Psoas muscle (tissue), 8 donors: Measurements from ENCODE around the gene BTD. TPM values are rescaled to one million over a fixed set of nuclear protein-coding genes. Genes with fewer than 3 reads are reported as not detected.
A peak's percentile ranks its signal among the peaks of the same experiment; 100 is the strongest.
"Not testable (repeated sequence)": the region's sequence is repeated elsewhere in the genome, so short reads cannot be mapped to it uniquely, and the experiment has no call there.

Source experiments
- ATAC-seq, 4 donors: fragments of 200-7000 bp; cut with Tn5 transposase; one replicate each; pipeline ENCODE4 v1.9.1; 2020; ENCODE audit warnings: moderate library complexity in 3 of 4, mild to moderate bottlenecking in 2 of 4
- DNase-seq, 2 donors: peaks; one replicate each; pipeline ENCODE4 v3.0.0-alpha.2; 2020
- H3K27ac ChIP-seq: fragments of 200-600 bp; one replicate; pipeline ENCODE4 v1.8.0; 2022
- H3K27me3 ChIP-seq, 3 donors: fragments of 200-600 bp in 1 of 3; one replicate each; pipeline versions ENCODE4 v1.6.1 to v1.8.0; 2013 to 2022; ENCODE audit warnings: low read length in 2 of 3, mild to moderate bottlenecking in 2 of 3, moderate library complexity in 1 of 3; ENCODE audit not compliant: insufficient read depth in 3 of 3
- H3K36me3 ChIP-seq, 2 donors: fragments of 200-600 bp in 1 of 2; one replicate each; pipeline versions ENCODE4 v1.6.1 to v1.8.0; 2013 to 2022; ENCODE audit warnings: low read depth in 1 of 2, mild to moderate bottlenecking in 1 of 2, moderate library complexity in 1 of 2; ENCODE audit not compliant: insufficient read depth in 1 of 2
- H3K4me1 ChIP-seq: fragments of 200-600 bp; one replicate; pipeline ENCODE4 v1.8.0; 2022
- H3K4me3 ChIP-seq: fragments of 200-600 bp; one replicate; pipeline ENCODE4 v1.8.0; 2022; ENCODE audit warnings: mild to moderate bottlenecking
- H3K9me3 ChIP-seq: fragments of 200-600 bp; one replicate; pipeline ENCODE4 v1.8.0; 2022
- CTCF ChIP-seq: fragments of 200-600 bp; IDR thresholded peaks from one replicate; pipeline ENCODE4 v1.8.0; 2022; ENCODE audit warnings: antibody characterized with exemption
- WGBS, 3 donors: extraction: QIAGEN DNeasy Blood & Tissue Kit; methylation state at CpG; one replicate each; pipeline versions ENCODE4 v1.1.6 to v1.1.7; 2013; 5-methylcytosine and 5-hydroxymethylcytosine counted together
- intact Hi-C, 2 donors: fragments of 100-400 bp; cut with DNase I; formaldehyde crosslinking; loops; one replicate each; pipeline versions ENCODE4 v1.11.0 to v1.14.2; 2022
- polyA plus RNA-seq, 3 donors: library from polyadenylated mRNA; stranded (reverse); fragments of 200-250 nt; gene quantifications; one replicate each; pipeline ENCODE4 v1.2.3, GENCODE V29; 2013
- total RNA-seq, 4 donors: library from RNA; stranded (reverse); fragmentation: NEBNext Ultra II Directional in 2 of 4; extraction: Animal tissue kit (Norgen Biotek cat#: 25700) in 2 of 4; gene quantifications; one replicate each; pipeline versions ENCODE4 v1.2.1 to v1.2.4, GENCODE V29; 2021 to 2023
- donor health status: healthy with polysubstance abuse.
- donor health status: DM: no; HTN: no; CAD: no; lungs with moderate emphysema.
- donor health status: Bipolar disorder and iron deficiency.
- donor health status: healthy.
- donor health status: DM: yes; HTN: yes; CAD: no.
- donor health status: DM: no; HTN: no; CAD: no.
- donor health status: DM: no; HTN: no; CAD: no.
- donor health status: DM: yes; HTN: yes; CAD: no.

Gene BTD
- total and polyA plus RNA-seq, 7 donors, result 6.3 to 15.2 (median 9.8) TPM

- Histone ChIP-seq H3K9me3 (no peaks in the 10 kb centered on the region), H3K4me1 (no peaks in the 10 kb centered on the region), H3K36me3 (peaks cover 3 to 76% of the 10 kb centered on the region in 2 donors), H3K4me3 (no peak overlapping the region), H3K27ac (no peak overlapping the region), H3K27me3 (no peaks in the 10 kb centered on the region)
- 85 to 96% (median 95%) methylated on average over 8 of the region's 8 CpGs for WGBS, 3 donors
- ATAC-seq (no peak), DNase-seq (no peak)
- TF ChIP-seq CTCF, result no peak
- intact Hi-C loops, result no loop called here
Observed at GRCh38 chr3:15592968-15593367, 8.6 kb upstream of the BTD start.

GRCh38 chr3:15595955-15596354, 5.6 kb upstream of the BTD start:
- no peak for TF ChIP-seq CTCF
- WGBS, 3 donors, result 78 to 86% (median 82%) methylated on average over 2 of the region's 2 CpGs

GRCh38 chr3:15601046-15601398, 523 bp upstream of the BTD start:
- Histone ChIP-seq H3K27me3 (no peaks in the 10 kb centered on the region), H3K9me3 (no peaks in the 10 kb centered on the region), H3K4me1 (peaks cover 19% of the 10 kb centered on the region), H3K27ac (peak overlapping the region; percentile 90), H3K36me3 (peaks cover 14 to 47% of the 10 kb centered on the region in 2 donors), H3K4me3 (peak overlapping the region; percentile 90)
- ATAC-seq, result peak; percentile 23 to 57 (median 38)
- DNase-seq, result no peak
- TF ChIP-seq CTCF, result no peak
- 0 to 1% (median 1%) methylated on average over 18 to 19 of the region's 19 CpGs for WGBS, 3 donors
- intact Hi-C loops, result no loop called here

More at GRCh38 chr3:15595955-15596354, 5.6 kb upstream of the BTD start:
- Histone ChIP-seq H3K4me1 (peaks cover 12% of the 10 kb centered on the region), H3K4me3 (no peak overlapping the region), H3K27me3 (no peaks in the 10 kb centered on the region), H3K9me3 (no peaks in the 10 kb centered on the region), H3K36me3 (peaks cover 14 to 74% of the 10 kb centered on the region in 2 donors), H3K27ac (no peak overlapping the region)
- no peak for DNase-seq
- no peak for ATAC-seq
- intact Hi-C loops, result no loop called here

- Histone ChIP-seq H3K36me3 (peaks cover 14 to 35% of the 10 kb centered on the region in 2 donors), H3K4me1 (peaks cover 26% of the 10 kb centered on the region), H3K9me3 (no peaks in the 10 kb centered on the region), H3K27ac (peak overlapping the region; percentile 90), H3K4me3 (peak overlapping the region; percentile 90), H3K27me3 (no peaks in the 10 kb centered on the region)
- intact Hi-C loops, result no loop called here
- TF ChIP-seq CTCF, result no peak
- no peak for DNase-seq
- ATAC-seq, result peak; percentile 6 to 25 (median 12)
- 1 to 2% (median 1%) methylated on average over 9 of the region's 9 CpGs for WGBS, 3 donors
Observed at GRCh38 chr3:15602146-15602536, 596 bp downstream of the BTD start.

- peak overlapping the region; percentile 90 for H3K4me3 ChIP-seq
- ATAC-seq, intact Hi-C loops, H3K9me3 ChIP-seq, H3K27me3 ChIP-seq, DNase-seq: not testable (repeated sequence)
- WGBS, 3 donors, result 93 to 95% (median 93%) methylated on average over 3 of the region's 3 CpGs
- peaks cover 33% of the 10 kb centered on the region for H3K4me1 ChIP-seq
- H3K27ac ChIP-seq, result peak overlapping the region; percentile 90
- peaks cover 12 to 29% of the 10 kb centered on the region in 2 donors for H3K36me3 ChIP-seq
Observed at GRCh38 chr3:15602816-15603215, 1.3 kb downstream of the BTD start.

- H3K9me3 ChIP-seq, H3K4me3 ChIP-seq, DNase-seq, H3K27me3 ChIP-seq, ATAC-seq, H3K27ac ChIP-seq, intact Hi-C loops: not testable (repeated sequence)
- Histone ChIP-seq H3K4me1 (peaks cover 34% of the 10 kb centered on the region), H3K36me3 (peaks cover 3 to 11% of the 10 kb centered on the region in 2 donors)
- WGBS, 3 donors, result 68 to 91% (median 89%) methylated on average over 1 of the region's 1 CpG
Observed at GRCh38 chr3:15604584-15604983, 3.0 kb downstream of the BTD start.
